ENCODE results near the gene CDX4.
"Not testable (repeated sequence)": the region's sequence is repeated elsewhere in the genome, so short reads cannot be mapped to it uniquely, and the experiment has no call there.

CDX4 gene

DNA sequence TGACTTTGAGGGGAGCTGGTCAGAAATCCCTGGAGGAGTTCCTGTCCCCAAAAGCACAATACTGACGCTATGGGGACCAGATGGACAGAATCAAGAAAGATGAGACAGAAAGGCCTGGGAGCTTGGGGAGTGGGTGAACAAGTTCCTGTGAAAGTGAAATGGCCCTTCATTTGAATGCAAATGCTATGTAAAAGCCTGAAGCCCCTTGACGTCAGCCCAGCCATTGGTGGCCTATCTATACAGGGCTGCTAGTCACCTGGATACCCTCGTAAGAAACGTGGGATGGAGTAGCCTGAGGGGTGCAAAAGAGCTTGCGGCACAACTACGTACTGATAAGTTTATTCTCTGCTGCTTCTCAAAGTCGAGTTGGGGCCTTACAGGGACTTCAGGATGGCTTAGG, at the start of gene CDX4:
CDX4 (plus strand) TSS at position 223 of the 400 bp plus-strand sequence. CDS start 201 bp downstream, outside the sequence.
- in situ Hi-C loops (cut with HindIII; ENCODE audit: low sequenced_read_pairs), result no loop called here

- in situ Hi-C loops (cut with HindIII; ENCODE audit: low sequenced_read_pairs), result no loop called here
Observed at GRCh38 chrX:73398185-73398914, 48.5 kb upstream of the CDX4 start.

- in situ Hi-C loops (cut with HindIII; ENCODE audit: low sequenced_read_pairs), result no loop called here
Observed at GRCh38 chrX:73400136-73400748, 46.6 kb upstream of the CDX4 start.

- in situ Hi-C loops (cut with HindIII; ENCODE audit: low sequenced_read_pairs), result no loop called here
Observed at GRCh38 chrX:73401591-73402266, 45.1 kb upstream of the CDX4 start.

DNA sequence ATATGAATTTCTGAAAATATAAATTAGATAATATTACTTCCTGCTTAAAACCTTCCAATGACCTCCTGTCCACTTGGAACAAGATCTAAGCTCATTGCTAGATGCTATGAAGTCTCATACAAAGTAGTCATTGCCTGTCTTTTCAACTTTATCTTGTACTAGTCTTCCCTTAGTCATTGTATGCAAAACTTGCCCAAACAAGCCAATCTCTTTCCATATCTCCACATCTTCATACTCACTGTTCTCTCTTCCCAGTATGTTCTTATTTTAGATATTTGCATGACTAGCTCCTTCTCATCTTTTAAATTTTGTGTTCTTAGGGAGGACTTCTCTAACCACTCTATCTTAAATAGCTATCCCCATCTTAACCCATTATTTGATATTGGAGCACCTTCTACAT, 33.9 kb upstream of the CDX4 start:
- in situ Hi-C loops (cut with HindIII; ENCODE audit: low sequenced_read_pairs), result no loop called here

DNA sequence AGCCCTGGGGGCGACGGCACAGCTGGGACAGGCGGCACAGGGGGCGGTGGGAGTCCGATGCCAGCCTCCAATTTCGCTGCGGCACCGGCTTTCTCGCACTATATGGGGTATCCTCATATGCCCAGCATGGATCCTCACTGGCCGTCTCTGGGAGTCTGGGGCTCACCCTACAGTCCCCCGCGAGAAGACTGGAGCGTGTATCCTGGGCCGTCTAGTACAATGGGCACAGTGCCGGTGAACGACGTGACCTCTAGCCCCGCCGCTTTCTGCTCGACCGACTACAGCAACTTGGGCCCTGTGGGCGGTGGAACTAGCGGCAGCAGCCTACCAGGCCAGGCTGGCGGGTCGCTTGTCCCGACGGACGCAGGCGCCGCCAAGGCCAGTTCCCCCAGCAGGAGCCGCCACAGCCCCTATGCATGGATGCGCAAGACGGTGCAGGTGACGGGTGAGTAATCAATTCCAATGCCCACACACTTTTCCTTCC, 500 bp downstream of the CDX4 start:
- in situ Hi-C loops (cut with HindIII; ENCODE audit: low sequenced_read_pairs), result no loop called here

DNA sequence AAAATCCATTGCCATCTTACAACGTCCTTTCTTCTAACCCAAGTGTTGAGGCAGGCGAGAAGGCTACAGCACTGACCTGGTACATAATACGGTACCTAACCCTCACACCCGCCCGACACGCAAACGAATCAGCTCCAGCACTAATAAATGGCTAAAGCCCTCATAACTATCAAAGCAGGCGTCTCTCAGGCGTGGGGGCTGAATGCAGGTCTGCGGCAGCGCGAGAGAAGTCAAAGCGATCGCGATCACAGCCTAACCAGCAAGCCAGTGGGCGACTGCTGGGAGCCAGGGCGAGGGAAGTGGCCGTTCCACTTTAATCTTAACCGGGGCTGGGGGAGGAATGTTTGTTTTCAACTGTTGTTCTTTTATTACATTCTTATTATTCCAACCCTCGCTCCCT, 1.5 kb downstream of the CDX4 start:
- in situ Hi-C loops (cut with HindIII; ENCODE audit: low sequenced_read_pairs), result no loop called here

DNA sequence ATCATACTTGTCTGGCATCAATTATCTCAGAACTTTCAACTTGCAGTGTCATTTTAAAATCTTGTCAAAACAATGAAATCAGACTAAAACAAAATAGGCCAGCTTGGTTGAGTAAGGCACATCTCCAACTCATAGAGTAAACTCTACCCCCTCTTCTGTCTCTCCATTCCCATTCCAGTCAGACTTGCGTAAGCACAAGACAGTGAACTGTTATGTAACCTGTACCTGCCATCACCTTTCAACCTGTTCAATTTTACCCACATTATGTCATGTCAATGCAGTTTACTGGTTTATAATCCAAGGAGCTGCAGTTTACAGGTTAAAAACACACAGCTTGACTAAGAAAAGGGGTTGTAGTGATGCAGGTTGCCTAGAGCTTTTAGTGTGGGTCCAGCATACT, 8.3 kb downstream of the CDX4 start:
- in situ Hi-C loops (cut with HindIII; ENCODE audit: low sequenced_read_pairs), result no loop called here

- in situ Hi-C loops (cut with HindIII; ENCODE audit: low sequenced_read_pairs), result no loop called here
Observed at GRCh38 chrX:73457306-73457705, 10.5 kb downstream of the CDX4 start.

DNA sequence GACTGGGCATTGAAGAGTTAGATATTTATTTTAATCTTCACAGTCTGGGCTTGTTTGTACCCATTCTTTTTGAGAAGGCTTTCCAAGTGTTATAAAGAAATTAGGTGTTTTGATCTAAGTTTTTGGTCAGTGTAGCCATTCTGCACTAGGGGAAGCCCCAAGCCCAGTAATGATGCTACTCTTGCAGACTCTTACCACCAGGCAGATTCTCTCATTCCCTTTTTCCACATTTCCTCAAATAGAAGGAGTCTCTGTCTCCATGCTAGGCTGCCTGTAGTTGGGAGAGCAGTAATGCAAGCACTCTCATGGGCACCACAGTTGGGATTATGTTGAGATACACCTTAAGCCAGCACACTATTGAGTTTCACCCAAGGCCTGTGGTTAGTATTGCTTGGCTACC, 21.5 kb downstream of the CDX4 start:
- in situ Hi-C loops (cut with HindIII; ENCODE audit: low sequenced_read_pairs), result no loop called here

- in situ Hi-C loops (cut with HindIII; ENCODE audit: low sequenced_read_pairs), result no loop called here
Observed at GRCh38 chrX:73478961-73479360, 32.1 kb downstream of the CDX4 start.

- in situ Hi-C loops (cut with HindIII; ENCODE audit: low sequenced_read_pairs), result no loop called here
Observed at GRCh38 chrX:73481521-73481920, 34.7 kb downstream of the CDX4 start.

GRCh38 chrX:73490661-73491060, 43.8 kb downstream of the CDX4 start:
- in situ Hi-C loops (cut with HindIII; ENCODE audit: low sequenced_read_pairs), result no loop called here

GRCh38 chrX:73492178-73492577, 45.3 kb downstream of the CDX4 start:
- in situ Hi-C loops (cut with HindIII; ENCODE audit: low sequenced_read_pairs), result not testable (repeated sequence)
